AG08395 (cell line): ENCODE data around the gene FKBP2.

Experiments used
- DNase-seq: peaks from one replicate; pipeline ENCODE4 v3.0.0; 2012; ENCODE audit warnings: mixed read lengths, low spot score

FKBP2 gene

GRCh38 chr11:64249563-64250414, 8.9 kb downstream of the FKBP2 start:
- DNase-seq: no peak

GRCh38 chr11:64250415-64251015, 9.6 kb downstream of the FKBP2 start:
- DNase-seq: no peak

GRCh38 chr11:64251016-64251752, 10.3 kb downstream of the FKBP2 start, which contains the start of gene PLCB3:
Gene PLCB3, plus strand, starts transcription at chr11:64251530. Its CDS starts 120 bp downstream, at chr11:64251650.
- peak; percentile 86 for DNase-seq

- no peak for DNase-seq
These were observed 10.8 kb downstream of the FKBP2 start for GRCh38 chr11:64251753-64252002.

GRCh38 chr11:64252003-64252872, 11.3 kb downstream of the FKBP2 start:
- DNase-seq: peak; percentile 70

GRCh38 chr11:64253043-64253442, 12.1 kb downstream of the FKBP2 start:
- no peak for DNase-seq

GRCh38 chr11:64253481-64253880, 12.6 kb downstream of the FKBP2 start:
- DNase-seq: peak; percentile 29

GRCh38 chr11:64254326-64254725, 13.4 kb downstream of the FKBP2 start:
- DNase-seq: no peak

GRCh38 chr11:64255135-64256128, 14.5 kb downstream of the FKBP2 start:
- DNase-seq: no peak

- no peak for DNase-seq
These were observed 15.4 kb downstream of the FKBP2 start for GRCh38 chr11:64256300-64256699.

GRCh38 chr11:64258356-64258755, 17.5 kb downstream of the FKBP2 start:
- DNase-seq: no peak

- no peak for DNase-seq
These were observed 18.1 kb downstream of the FKBP2 start for GRCh38 chr11:64258946-64259532.

GRCh38 chr11:64259533-64260067, 18.7 kb downstream of the FKBP2 start:
- DNase-seq: no peak

- no peak for DNase-seq
These were observed 19.3 kb downstream of the FKBP2 start for GRCh38 chr11:64260147-64260708.

- DNase-seq: no peak
These were observed 20.7 kb downstream of the FKBP2 start for GRCh38 chr11:64261556-64262080.

GRCh38 chr11:64262271-64263002, 21.5 kb downstream of the FKBP2 start:
- no peak for DNase-seq

GRCh38 chr11:64263021-64263946, 22.4 kb downstream of the FKBP2 start:
- DNase-seq: peak; percentile 19

- no peak for DNase-seq
These were observed 23.0 kb downstream of the FKBP2 start for GRCh38 chr11:64263947-64264317.
